ENCODE results near the gene ZNF385D. TPM values are rescaled to one million over a fixed set of nuclear protein-coding genes. Genes with fewer than 3 reads are reported as not detected.

The ZNF385D gene
- total and polyA plus RNA-seq, 2 experiments from 2014 or later, result 2.7 to 12.3 TPM

DNA sequence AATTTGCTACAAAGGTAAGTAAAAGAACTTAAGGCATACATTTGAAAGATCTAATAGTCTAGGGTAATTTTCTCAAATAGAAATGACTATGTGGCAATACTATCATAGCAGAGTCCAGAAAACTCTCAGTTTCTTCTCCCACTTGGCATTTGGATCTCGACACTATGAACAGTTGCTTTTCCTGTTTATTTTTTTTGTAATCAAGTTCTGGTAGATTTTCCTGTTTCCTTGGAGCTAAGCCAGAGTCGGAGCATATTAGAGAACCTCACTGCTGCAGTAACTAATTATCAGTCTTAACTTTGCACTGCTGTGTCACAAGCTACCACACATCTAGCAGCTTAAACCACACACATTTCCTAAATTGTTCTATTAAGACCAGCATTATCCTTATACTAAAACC, 44.9 kb upstream of the ZNF385D start:
- no peak overlapping the region for H3K4me3 Mint-ChIP-seq
- H3K27me3 Mint-ChIP-seq (ENCODE audit: insufficient read depth, low read depth, poor library complexity), result no peaks in the 10 kb centered on the region
- Histone ChIP-seq H3K27ac (ENCODE audit: low read depth) (no peak overlapping the region), H3K9me2 (ENCODE audit: insufficient read depth) (0 out of 2 replicates have a peak, but pooled peaks cover 3% of the 10 kb centered on the region), H3K79me2 (replicated peaks; ENCODE audit: insufficient read depth) (no peaks in the 10 kb centered on the region), H3K27me3 (ENCODE audit: insufficient read depth) (no peaks in the 10 kb centered on the region), H3K4me1 (ENCODE audit: insufficient read depth) (no peaks in the 10 kb centered on the region), H3K36me3 (ENCODE audit: insufficient read depth) (no peaks in the 10 kb centered on the region), H4K20me1 (replicated peaks; ENCODE audit: insufficient read depth) (no peaks in the 10 kb centered on the region), H3F3A (replicated peaks; ENCODE audit: low read depth) (no peaks in the 10 kb centered on the region), H3K4me3 (no peak overlapping the region), H3K4me2 (no peak overlapping the region), H2AFZ (no peak overlapping the region)
- DNase-seq (ENCODE audit: low spot score) (no peak), ATAC-seq (no peak)
- peaks cover 11% of the 10 kb centered on the region; the same call in 2 of the 3 replicates for H3K4me1 Mint-ChIP-seq
- TF ChIP-seq EZH2phosphoT487 (IDR thresholded peaks at IDR 0.05; ENCODE audit: unreplicated experiment), result no peak
- no peak for TF ChIP-seq JUNB (IDR thresholded peaks at IDR 0.05; ENCODE audit: unreplicated experiment)
- no peak for TF ChIP-seq ZNF331 (CRISPR knock-in tag; IDR thresholded peaks at IDR 0.05; ENCODE audit: low read depth)
- TF ChIP-seq STAT1 (IDR thresholded peaks at IDR 0.05; ENCODE audit: unreplicated experiment), result no peak
- no peak for TF ChIP-seq NANOG (IDR thresholded peaks at IDR 0.05; ENCODE audit: borderline replicate concordance)
- TF ChIP-seq CREB1 (CRISPR knock-in tag; IDR thresholded peaks at IDR 0.05; ENCODE audit: low read depth), result no peak
- TF ChIP-seq, protein P1, sequence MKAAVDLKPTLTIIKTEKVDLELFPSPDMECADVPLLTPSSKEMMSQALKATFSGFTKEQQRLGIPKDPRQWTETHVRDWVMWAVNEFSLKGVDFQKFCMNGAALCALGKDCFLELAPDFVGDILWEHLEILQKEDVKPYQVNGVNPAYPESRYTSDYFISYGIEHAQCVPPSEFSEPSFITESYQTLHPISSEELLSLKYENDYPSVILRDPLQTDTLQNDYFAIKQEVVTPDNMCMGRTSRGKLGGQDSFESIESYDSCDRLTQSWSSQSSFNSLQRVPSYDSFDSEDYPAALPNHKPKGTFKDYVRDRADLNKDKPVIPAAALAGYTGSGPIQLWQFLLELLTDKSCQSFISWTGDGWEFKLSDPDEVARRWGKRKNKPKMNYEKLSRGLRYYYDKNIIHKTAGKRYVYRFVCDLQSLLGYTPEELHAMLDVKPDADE (IDR thresholded peaks at IDR 0.05), result no peak
- TF ChIP-seq ZNF114 (CRISPR knock-in tag; IDR thresholded peaks at IDR 0.05), result no peak
- TF ChIP-seq, protein P2, sequence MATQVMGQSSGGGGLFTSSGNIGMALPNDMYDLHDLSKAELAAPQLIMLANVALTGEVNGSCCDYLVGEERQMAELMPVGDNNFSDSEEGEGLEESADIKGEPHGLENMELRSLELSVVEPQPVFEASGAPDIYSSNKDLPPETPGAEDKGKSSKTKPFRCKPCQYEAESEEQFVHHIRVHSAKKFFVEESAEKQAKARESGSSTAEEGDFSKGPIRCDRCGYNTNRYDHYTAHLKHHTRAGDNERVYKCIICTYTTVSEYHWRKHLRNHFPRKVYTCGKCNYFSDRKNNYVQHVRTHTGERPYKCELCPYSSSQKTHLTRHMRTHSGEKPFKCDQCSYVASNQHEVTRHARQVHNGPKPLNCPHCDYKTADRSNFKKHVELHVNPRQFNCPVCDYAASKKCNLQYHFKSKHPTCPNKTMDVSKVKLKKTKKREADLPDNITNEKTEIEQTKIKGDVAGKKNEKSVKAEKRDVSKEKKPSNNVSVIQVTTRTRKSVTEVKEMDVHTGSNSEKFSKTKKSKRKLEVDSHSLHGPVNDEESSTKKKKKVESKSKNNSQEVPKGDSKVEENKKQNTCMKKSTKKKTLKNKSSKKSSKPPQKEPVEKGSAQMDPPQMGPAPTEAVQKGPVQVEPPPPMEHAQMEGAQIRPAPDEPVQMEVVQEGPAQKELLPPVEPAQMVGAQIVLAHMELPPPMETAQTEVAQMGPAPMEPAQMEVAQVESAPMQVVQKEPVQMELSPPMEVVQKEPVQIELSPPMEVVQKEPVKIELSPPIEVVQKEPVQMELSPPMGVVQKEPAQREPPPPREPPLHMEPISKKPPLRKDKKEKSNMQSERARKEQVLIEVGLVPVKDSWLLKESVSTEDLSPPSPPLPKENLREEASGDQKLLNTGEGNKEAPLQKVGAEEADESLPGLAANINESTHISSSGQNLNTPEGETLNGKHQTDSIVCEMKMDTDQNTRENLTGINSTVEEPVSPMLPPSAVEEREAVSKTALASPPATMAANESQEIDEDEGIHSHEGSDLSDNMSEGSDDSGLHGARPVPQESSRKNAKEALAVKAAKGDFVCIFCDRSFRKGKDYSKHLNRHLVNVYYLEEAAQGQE (IDR thresholded peaks at IDR 0.05; ENCODE audit: unreplicated experiment), result no peak
- TF ChIP-seq, protein P3, sequence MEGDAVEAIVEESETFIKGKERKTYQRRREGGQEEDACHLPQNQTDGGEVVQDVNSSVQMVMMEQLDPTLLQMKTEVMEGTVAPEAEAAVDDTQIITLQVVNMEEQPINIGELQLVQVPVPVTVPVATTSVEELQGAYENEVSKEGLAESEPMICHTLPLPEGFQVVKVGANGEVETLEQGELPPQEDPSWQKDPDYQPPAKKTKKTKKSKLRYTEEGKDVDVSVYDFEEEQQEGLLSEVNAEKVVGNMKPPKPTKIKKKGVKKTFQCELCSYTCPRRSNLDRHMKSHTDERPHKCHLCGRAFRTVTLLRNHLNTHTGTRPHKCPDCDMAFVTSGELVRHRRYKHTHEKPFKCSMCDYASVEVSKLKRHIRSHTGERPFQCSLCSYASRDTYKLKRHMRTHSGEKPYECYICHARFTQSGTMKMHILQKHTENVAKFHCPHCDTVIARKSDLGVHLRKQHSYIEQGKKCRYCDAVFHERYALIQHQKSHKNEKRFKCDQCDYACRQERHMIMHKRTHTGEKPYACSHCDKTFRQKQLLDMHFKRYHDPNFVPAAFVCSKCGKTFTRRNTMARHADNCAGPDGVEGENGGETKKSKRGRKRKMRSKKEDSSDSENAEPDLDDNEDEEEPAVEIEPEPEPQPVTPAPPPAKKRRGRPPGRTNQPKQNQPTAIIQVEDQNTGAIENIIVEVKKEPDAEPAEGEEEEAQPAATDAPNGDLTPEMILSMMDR (conservative IDR thresholded peaks at IDR 0.05; ENCODE audit: low read depth in 2 of 2), result no peak
- TF ChIP-seq, protein P4, sequence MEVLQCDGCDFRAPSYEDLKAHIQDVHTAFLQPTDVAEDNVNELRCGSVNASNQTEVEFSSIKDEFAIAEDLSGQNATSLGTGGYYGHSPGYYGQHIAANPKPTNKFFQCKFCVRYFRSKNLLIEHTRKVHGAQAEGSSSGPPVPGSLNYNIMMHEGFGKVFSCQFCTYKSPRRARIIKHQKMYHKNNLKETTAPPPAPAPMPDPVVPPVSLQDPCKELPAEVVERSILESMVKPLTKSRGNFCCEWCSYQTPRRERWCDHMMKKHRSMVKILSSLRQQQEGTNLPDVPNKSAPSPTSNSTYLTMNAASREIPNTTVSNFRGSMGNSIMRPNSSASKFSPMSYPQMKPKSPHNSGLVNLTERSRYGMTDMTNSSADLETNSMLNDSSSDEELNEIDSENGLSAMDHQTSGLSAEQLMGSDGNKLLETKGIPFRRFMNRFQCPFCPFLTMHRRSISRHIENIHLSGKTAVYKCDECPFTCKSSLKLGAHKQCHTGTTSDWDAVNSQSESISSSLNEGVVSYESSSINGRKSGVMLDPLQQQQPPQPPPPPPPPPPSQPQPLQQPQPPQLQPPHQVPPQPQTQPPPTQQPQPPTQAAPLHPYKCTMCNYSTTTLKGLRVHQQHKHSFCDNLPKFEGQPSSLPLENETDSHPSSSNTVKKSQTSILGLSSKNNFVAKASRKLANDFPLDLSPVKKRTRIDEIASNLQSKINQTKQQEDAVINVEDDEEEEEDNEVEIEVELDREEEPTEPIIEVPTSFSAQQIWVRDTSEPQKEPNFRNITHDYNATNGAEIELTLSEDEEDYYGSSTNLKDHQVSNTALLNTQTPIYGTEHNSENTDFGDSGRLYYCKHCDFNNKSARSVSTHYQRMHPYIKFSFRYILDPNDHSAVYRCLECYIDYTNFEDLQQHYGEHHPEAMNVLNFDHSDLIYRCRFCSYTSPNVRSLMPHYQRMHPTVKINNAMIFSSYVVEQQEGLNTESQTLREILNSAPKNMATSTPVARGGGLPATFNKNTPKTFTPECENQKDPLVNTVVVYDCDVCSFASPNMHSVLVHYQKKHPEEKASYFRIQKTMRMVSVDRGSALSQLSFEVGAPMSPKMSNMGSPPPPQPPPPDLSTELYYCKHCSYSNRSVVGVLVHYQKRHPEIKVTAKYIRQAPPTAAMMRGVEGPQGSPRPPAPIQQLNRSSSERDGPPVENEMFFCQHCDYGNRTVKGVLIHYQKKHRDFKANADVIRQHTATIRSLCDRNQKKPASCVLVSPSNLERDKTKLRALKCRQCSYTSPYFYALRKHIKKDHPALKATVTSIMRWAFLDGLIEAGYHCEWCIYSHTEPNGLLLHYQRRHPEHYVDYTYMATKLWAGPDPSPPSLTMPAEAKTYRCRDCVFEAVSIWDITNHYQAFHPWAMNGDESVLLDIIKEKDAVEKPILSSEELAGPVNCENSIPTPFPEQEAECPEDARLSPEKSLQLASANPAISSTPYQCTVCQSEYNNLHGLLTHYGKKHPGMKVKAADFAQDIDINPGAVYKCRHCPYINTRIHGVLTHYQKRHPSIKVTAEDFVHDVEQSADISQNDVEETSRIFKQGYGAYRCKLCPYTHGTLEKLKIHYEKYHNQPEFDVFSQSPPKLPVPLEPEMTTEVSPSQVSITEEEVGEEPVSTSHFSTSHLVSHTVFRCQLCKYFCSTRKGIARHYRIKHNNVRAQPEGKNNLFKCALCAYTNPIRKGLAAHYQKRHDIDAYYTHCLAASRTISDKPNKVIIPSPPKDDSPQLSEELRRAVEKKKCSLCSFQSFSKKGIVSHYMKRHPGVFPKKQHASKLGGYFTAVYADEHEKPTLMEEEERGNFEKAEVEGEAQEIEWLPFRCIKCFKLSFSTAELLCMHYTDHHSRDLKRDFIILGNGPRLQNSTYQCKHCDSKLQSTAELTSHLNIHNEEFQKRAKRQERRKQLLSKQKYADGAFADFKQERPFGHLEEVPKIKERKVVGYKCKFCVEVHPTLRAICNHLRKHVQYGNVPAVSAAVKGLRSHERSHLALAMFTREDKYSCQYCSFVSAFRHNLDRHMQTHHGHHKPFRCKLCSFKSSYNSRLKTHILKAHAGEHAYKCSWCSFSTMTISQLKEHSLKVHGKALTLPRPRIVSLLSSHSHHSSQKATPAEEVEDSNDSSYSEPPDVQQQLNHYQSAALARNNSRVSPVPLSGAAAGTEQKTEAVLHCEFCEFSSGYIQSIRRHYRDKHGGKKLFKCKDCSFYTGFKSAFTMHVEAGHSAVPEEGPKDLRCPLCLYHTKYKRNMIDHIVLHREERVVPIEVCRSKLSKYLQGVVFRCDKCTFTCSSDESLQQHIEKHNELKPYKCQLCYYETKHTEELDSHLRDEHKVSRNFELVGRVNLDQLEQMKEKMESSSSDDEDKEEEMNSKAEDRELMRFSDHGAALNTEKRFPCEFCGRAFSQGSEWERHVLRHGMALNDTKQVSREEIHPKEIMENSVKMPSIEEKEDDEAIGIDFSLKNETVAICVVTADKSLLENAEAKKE (CRISPR knock-in tag; IDR thresholded peaks at IDR 0.05), result no peak
- TF ChIP-seq EZH2 (IDR thresholded peaks at IDR 0.05; ENCODE audit: low read depth, unreplicated experiment), result no peak
- no peak for TF ChIP-seq POLR2AphosphoS5 (IDR thresholded peaks at IDR 0.05; ENCODE audit: low read depth)
- peaks cover 7% of the 10 kb centered on the region; the same call in 1 of the 3 replicates for H3K9me3 Mint-ChIP-seq
- no peak overlapping the region for H3K27ac Mint-ChIP-seq
- no peaks in the 10 kb centered on the region for H3K36me3 Mint-ChIP-seq (ENCODE audit: low read depth)

All from GM23338 (cell line).